Measurements from ENCODE around the gene KCNE4.
"Not testable (repeated sequence)": the region's sequence is repeated elsewhere in the genome, so short reads cannot be mapped to it uniquely, and the experiment has no call there.

Gene KCNE4

GRCh38 chr2:223079378-223079777 lies 27.4 kb downstream of the KCNE4 start:
- POLR2A ChIA-PET, result no interaction called here
- H3K4me3 ChIP-seq (ENCODE audit: control insufficient read depth in 1 of 7, extremely low read depth in 1 of 7, insufficient read depth in 4 of 7, low read depth in 2 of 7, low read length in 6 of 7), result no peak overlapping the region
- H3K27ac ChIP-seq (ENCODE audit: insufficient read depth in 1 of 2, low read depth in 1 of 2, low read length in 2 of 2, poor library complexity in 1 of 2, severe bottlenecking in 2 of 2), result no peak overlapping the region
- H3K9me3 ChIP-seq (ENCODE audit: control extremely low read depth in 1 of 5, control insufficient read depth in 4 of 5, insufficient read depth in 2 of 5, low read depth in 1 of 5, low read length in 4 of 5), result no peaks in the 10 kb centered on the region
- H3K27me3 ChIP-seq (replicated peaks in 2 of 5; ENCODE audit: control insufficient read depth in 4 of 5, insufficient read depth in 5 of 5, low read length in 4 of 5), result no peaks in the 10 kb centered on the region
- H3K4me1 ChIP-seq (ENCODE audit: control extremely low read depth in 1 of 4, control insufficient read depth in 4 of 4, insufficient read depth in 4 of 4, low read length in 3 of 4), result no peaks in the 10 kb centered on the region
- DNase-seq, result no peak
- CTCF ChIA-PET, result no interaction called here
- H3K36me3 ChIP-seq (ENCODE audit: control insufficient read depth in 4 of 4, insufficient read depth in 4 of 4, low read length in 3 of 4), result no peaks in the 10 kb centered on the region
- WGBS (ENCODE audit: insufficient coverage), result no CpG with 5 or more reads among the region's 2 CpGs

- no CpG with 5 or more reads among the region's 2 CpGs for WGBS (ENCODE audit: insufficient coverage)
- ChIA-PET POLR2A (no interaction called here), CTCF (no interaction called here)
- H3K27me3 ChIP-seq (replicated peaks in 2 of 5; ENCODE audit: control insufficient read depth in 4 of 5, insufficient read depth in 5 of 5, low read length in 4 of 5), result no peaks in the 10 kb centered on the region
- H3K36me3 ChIP-seq (ENCODE audit: control insufficient read depth in 4 of 4, insufficient read depth in 4 of 4, low read length in 3 of 4), result no peaks in the 10 kb centered on the region
- no peaks in the 10 kb centered on the region for H3K9me3 ChIP-seq (ENCODE audit: control extremely low read depth in 1 of 5, control insufficient read depth in 4 of 5, insufficient read depth in 2 of 5, low read depth in 1 of 5, low read length in 4 of 5)
- DNase-seq, result no peak
- H3K4me1 ChIP-seq (ENCODE audit: control extremely low read depth in 1 of 4, control insufficient read depth in 4 of 4, insufficient read depth in 4 of 4, low read length in 3 of 4), result no peaks in the 10 kb centered on the region
- H3K4me3 ChIP-seq (ENCODE audit: control insufficient read depth in 1 of 7, extremely low read depth in 1 of 7, insufficient read depth in 4 of 7, low read depth in 2 of 7, low read length in 6 of 7), result no peak overlapping the region
- no peak overlapping the region for H3K27ac ChIP-seq (ENCODE audit: insufficient read depth in 1 of 2, low read depth in 1 of 2, low read length in 2 of 2, poor library complexity in 1 of 2, severe bottlenecking in 2 of 2)
These were observed 27.9 kb downstream of the KCNE4 start for GRCh38 chr2:223079925-223080324.

- H3K9me3 ChIP-seq (ENCODE audit: control extremely low read depth in 1 of 5, control insufficient read depth in 4 of 5, insufficient read depth in 2 of 5, low read depth in 1 of 5, low read length in 4 of 5); H3K4me3 ChIP-seq (ENCODE audit: control insufficient read depth in 1 of 7, extremely low read depth in 1 of 7, insufficient read depth in 4 of 7, low read depth in 2 of 7, low read length in 6 of 7); CTCF ChIA-PET; H3K27ac ChIP-seq (ENCODE audit: insufficient read depth in 1 of 2, low read depth in 1 of 2, low read length in 2 of 2, poor library complexity in 1 of 2, severe bottlenecking in 2 of 2); H3K4me1 ChIP-seq (ENCODE audit: control extremely low read depth in 1 of 4, control insufficient read depth in 4 of 4, insufficient read depth in 4 of 4, low read length in 3 of 4); H3K36me3 ChIP-seq (ENCODE audit: control insufficient read depth in 4 of 4, insufficient read depth in 4 of 4, low read length in 3 of 4); POLR2A ChIA-PET; DNase-seq; H3K27me3 ChIP-seq (replicated peaks in 2 of 5; ENCODE audit: control insufficient read depth in 4 of 5, insufficient read depth in 5 of 5, low read length in 4 of 5): not testable (repeated sequence)
- 83% methylated on average over 1 of the region's 3 CpGs for WGBS (ENCODE audit: insufficient coverage)
These were observed 28.9 kb downstream of the KCNE4 start for GRCh38 chr2:223080790-223081360.

- no peaks in the 10 kb centered on the region for H3K27me3 ChIP-seq (replicated peaks in 2 of 5; ENCODE audit: control insufficient read depth in 4 of 5, insufficient read depth in 5 of 5, low read length in 4 of 5)
- no peaks in the 10 kb centered on the region for H3K9me3 ChIP-seq (ENCODE audit: control extremely low read depth in 1 of 5, control insufficient read depth in 4 of 5, insufficient read depth in 2 of 5, low read depth in 1 of 5, low read length in 4 of 5)
- H3K4me3 ChIP-seq (ENCODE audit: control insufficient read depth in 1 of 7, extremely low read depth in 1 of 7, insufficient read depth in 4 of 7, low read depth in 2 of 7, low read length in 6 of 7), result no peak overlapping the region
- 100% methylated on average over 2 of the region's 3 CpGs for WGBS (ENCODE audit: insufficient coverage)
- DNase-seq, result no peak
- CTCF ChIA-PET, result interaction anchor here (0.7 kb wide), 1 partner anchor 1122 kb away, joined by 3 read pairs; no protein-coding TSS in a partner anchor
- H3K36me3 ChIP-seq (ENCODE audit: control insufficient read depth in 4 of 4, insufficient read depth in 4 of 4, low read length in 3 of 4), result no peaks in the 10 kb centered on the region
- H3K27ac ChIP-seq (ENCODE audit: insufficient read depth in 1 of 2, low read depth in 1 of 2, low read length in 2 of 2, poor library complexity in 1 of 2, severe bottlenecking in 2 of 2), result no peak overlapping the region
- POLR2A ChIA-PET, result no interaction called here
- H3K4me1 ChIP-seq (ENCODE audit: control extremely low read depth in 1 of 4, control insufficient read depth in 4 of 4, insufficient read depth in 4 of 4, low read length in 3 of 4), result no peaks in the 10 kb centered on the region
These were observed 29.8 kb downstream of the KCNE4 start for GRCh38 chr2:223081789-223082188.

GRCh38 chr2:223082706-223083105 lies 30.7 kb downstream of the KCNE4 start:
- no peaks in the 10 kb centered on the region for H3K4me1 ChIP-seq (ENCODE audit: control extremely low read depth in 1 of 4, control insufficient read depth in 4 of 4, insufficient read depth in 4 of 4, low read length in 3 of 4)
- no peaks in the 10 kb centered on the region for H3K36me3 ChIP-seq (ENCODE audit: control insufficient read depth in 4 of 4, insufficient read depth in 4 of 4, low read length in 3 of 4)
- ChIA-PET POLR2A (no interaction called here), CTCF (no interaction called here)
- no peak overlapping the region for H3K4me3 ChIP-seq (ENCODE audit: control insufficient read depth in 1 of 7, extremely low read depth in 1 of 7, insufficient read depth in 4 of 7, low read depth in 2 of 7, low read length in 6 of 7)
- no peaks in the 10 kb centered on the region for H3K9me3 ChIP-seq (ENCODE audit: control extremely low read depth in 1 of 5, control insufficient read depth in 4 of 5, insufficient read depth in 2 of 5, low read depth in 1 of 5, low read length in 4 of 5)
- no peaks in the 10 kb centered on the region for H3K27me3 ChIP-seq (replicated peaks in 2 of 5; ENCODE audit: control insufficient read depth in 4 of 5, insufficient read depth in 5 of 5, low read length in 4 of 5)
- no peak for DNase-seq
- WGBS (ENCODE audit: insufficient coverage), result no CpG with 5 or more reads among the region's 2 CpGs
- no peak overlapping the region for H3K27ac ChIP-seq (ENCODE audit: insufficient read depth in 1 of 2, low read depth in 1 of 2, low read length in 2 of 2, poor library complexity in 1 of 2, severe bottlenecking in 2 of 2)

- H3K27ac ChIP-seq (ENCODE audit: insufficient read depth in 1 of 2, low read depth in 1 of 2, low read length in 2 of 2, poor library complexity in 1 of 2, severe bottlenecking in 2 of 2), result no peak overlapping the region
- no peak for DNase-seq
- no peaks in the 10 kb centered on the region for H3K9me3 ChIP-seq (ENCODE audit: control extremely low read depth in 1 of 5, control insufficient read depth in 4 of 5, insufficient read depth in 2 of 5, low read depth in 1 of 5, low read length in 4 of 5)
- ChIA-PET CTCF (interaction anchor here (1.3 to 1.6 kb wide), 2 partner anchors 17 to 41 kb away, joined by 3 to 5 read pairs; no protein-coding TSS in a partner anchor), POLR2A (no interaction called here)
- H3K27me3 ChIP-seq (replicated peaks in 2 of 5; ENCODE audit: control insufficient read depth in 4 of 5, insufficient read depth in 5 of 5, low read length in 4 of 5), result no peaks in the 10 kb centered on the region
- WGBS (ENCODE audit: insufficient coverage), result 81% methylated on average over 6 of the region's 7 CpGs
- no peaks in the 10 kb centered on the region for H3K36me3 ChIP-seq (ENCODE audit: control insufficient read depth in 4 of 4, insufficient read depth in 4 of 4, low read length in 3 of 4)
- H3K4me1 ChIP-seq (ENCODE audit: control extremely low read depth in 1 of 4, control insufficient read depth in 4 of 4, insufficient read depth in 4 of 4, low read length in 3 of 4), result no peaks in the 10 kb centered on the region
- H3K4me3 ChIP-seq (ENCODE audit: control insufficient read depth in 1 of 7, extremely low read depth in 1 of 7, insufficient read depth in 4 of 7, low read depth in 2 of 7, low read length in 6 of 7), result no peak overlapping the region
These were observed 31.5 kb downstream of the KCNE4 start for GRCh38 chr2:223083402-223084070.

DNA sequence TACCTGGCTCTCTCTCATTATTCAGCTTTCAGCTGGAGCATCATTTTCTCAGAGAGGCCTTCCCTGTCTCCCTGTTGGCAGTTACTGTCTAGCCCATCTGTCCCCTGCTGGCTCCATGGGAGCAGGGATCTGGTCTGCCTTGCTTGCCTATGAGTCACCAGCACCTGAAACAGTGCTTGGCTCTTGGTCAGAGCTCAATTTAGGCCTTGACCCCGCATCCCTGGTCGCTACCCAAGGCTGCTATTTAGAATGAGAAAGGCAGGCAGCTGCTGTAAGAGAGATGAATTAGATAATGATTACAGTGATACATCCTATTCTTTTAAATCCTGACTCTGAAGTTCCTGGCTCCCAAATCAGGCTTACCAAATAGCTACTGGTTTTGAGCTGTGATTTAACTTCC lies 32.9 kb downstream of the KCNE4 start:
- no peak overlapping the region for H3K27ac ChIP-seq (ENCODE audit: insufficient read depth in 1 of 2, low read depth in 1 of 2, low read length in 2 of 2, poor library complexity in 1 of 2, severe bottlenecking in 2 of 2)
- ChIA-PET CTCF (interaction anchor here (1.3 to 1.6 kb wide), 2 partner anchors 16 to 42 kb away, joined by 3 to 5 read pairs; no protein-coding TSS in a partner anchor), POLR2A (no interaction called here)
- H3K4me1 ChIP-seq (ENCODE audit: control extremely low read depth in 1 of 4, control insufficient read depth in 4 of 4, insufficient read depth in 4 of 4, low read length in 3 of 4), result no peaks in the 10 kb centered on the region
- no peaks in the 10 kb centered on the region for H3K36me3 ChIP-seq (ENCODE audit: control insufficient read depth in 4 of 4, insufficient read depth in 4 of 4, low read length in 3 of 4)
- H3K27me3 ChIP-seq (replicated peaks in 2 of 5; ENCODE audit: control insufficient read depth in 4 of 5, insufficient read depth in 5 of 5, low read length in 4 of 5), result no peaks in the 10 kb centered on the region
- no peak overlapping the region for H3K4me3 ChIP-seq (ENCODE audit: control insufficient read depth in 1 of 7, extremely low read depth in 1 of 7, insufficient read depth in 4 of 7, low read depth in 2 of 7, low read length in 6 of 7)
- no CpG with 5 or more reads among the region's 2 CpGs for WGBS (ENCODE audit: insufficient coverage)
- no peaks in the 10 kb centered on the region for H3K9me3 ChIP-seq (ENCODE audit: control extremely low read depth in 1 of 5, control insufficient read depth in 4 of 5, insufficient read depth in 2 of 5, low read depth in 1 of 5, low read length in 4 of 5)
- DNase-seq, result no peak

Data from common myeloid progenitor, CD34-positive (primary cell).